Ascending aorta (tissue), 2 donors: ENCODE data around the gene SETBP1. TPM values are rescaled to one million over a fixed set of nuclear protein-coding genes. Genes with fewer than 3 reads are reported as not detected.
A peak's percentile ranks its signal among the peaks of the same experiment; 100 is the strongest.

Experiments
- DNase-seq, 2 donors: peaks; one replicate each; pipeline ENCODE4 v3.0.0-alpha.2; 2019; ENCODE audit warnings: low spot score in 2 of 2
- H3K27ac ChIP-seq, 2 donors: fragments of 200-600 bp; sonication (generic); one replicate each; pipeline ENCODE4 v1.5.1; 2016 to 2017; ENCODE audit warnings: mild to moderate bottlenecking in 1 of 2
- H3K27me3 ChIP-seq: fragments of 200-600 bp; sonication (generic); one replicate; pipeline ENCODE4 v1.5.1; 2017
- H3K36me3 ChIP-seq, 2 donors: fragments of 200-600 bp; sonication (generic); one replicate each; pipeline ENCODE4 v1.5.1; 2016
- H3K4me1 ChIP-seq, 2 donors: fragments of 200-600 bp; sonication (generic); one replicate each; pipeline ENCODE4 v1.5.1; 2016 to 2017; ENCODE audit warnings: mild to moderate bottlenecking in 1 of 2
- H3K4me3 ChIP-seq, 2 donors: fragments of 200-600 bp; sonication (generic); one replicate each; pipeline ENCODE4 v1.5.1; 2016 to 2017; ENCODE audit warnings: mild to moderate bottlenecking in 1 of 2
- H3K9me3 ChIP-seq, 2 donors: fragments of 200-600 bp; sonication (generic); one replicate each; pipeline ENCODE4 v1.5.1; 2016
- intact Hi-C: fragments of 100-400 bp; cut with DNase I; formaldehyde crosslinking; loops from one replicate; pipeline ENCODE4 v1.15.1; 2023
- total RNA-seq: library from RNA; depleted of rRNA; stranded (reverse); fragments of >200 nt; gene quantifications from one replicate; pipeline ENCODE4 v1.1.0, GENCODE V29; 2016
- TF ChIP-seq, protein P1 (sequence below), 3 experiments: fragments of 200-600 bp in 2 of 3; fragments of 450-650 bp in 1 of 3; sonication (generic) in 2 of 3; IDR thresholded peaks; one replicate each; pipeline ENCODE4 v1.5.1; 2016 to 2019; ENCODE audit warnings: antibody characterized with exemption in 3 of 3, mild to moderate bottlenecking in 1 of 3, moderate library complexity in 1 of 3

SETBP1 gene
- total RNA-seq, 1 donor from 2014 or later = 23.5 TPM

DNA sequence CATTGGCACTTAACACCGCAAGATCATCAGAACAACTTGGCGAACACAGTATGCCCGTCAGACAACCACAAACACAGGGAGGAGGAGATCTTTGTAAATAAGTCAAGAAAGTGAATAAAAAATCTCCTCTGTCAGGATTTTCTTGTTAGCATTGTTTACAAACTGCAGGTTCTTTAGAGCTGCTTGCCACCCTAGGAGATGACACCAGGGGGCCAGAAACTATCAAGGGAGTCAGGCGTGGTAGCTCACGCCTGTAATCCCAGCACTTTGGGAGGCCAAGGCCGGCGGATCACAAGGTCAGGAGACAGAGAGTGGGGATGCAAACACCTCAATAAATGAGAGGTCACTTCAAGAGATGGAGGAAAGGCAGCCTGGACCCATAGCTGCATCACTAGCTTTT lies 428.1 kb downstream of the SETBP1 start:
- Histone ChIP-seq H3K4me1 (no peaks in the 10 kb centered on the region), H3K27ac (no peak overlapping the region), H3K36me3 (no peaks in the 10 kb centered on the region), H3K4me3 (no peak overlapping the region), H3K9me3 (no peaks in the 10 kb centered on the region), H3K27me3 (no peaks in the 10 kb centered on the region)
- TF ChIP-seq, protein P1, sequence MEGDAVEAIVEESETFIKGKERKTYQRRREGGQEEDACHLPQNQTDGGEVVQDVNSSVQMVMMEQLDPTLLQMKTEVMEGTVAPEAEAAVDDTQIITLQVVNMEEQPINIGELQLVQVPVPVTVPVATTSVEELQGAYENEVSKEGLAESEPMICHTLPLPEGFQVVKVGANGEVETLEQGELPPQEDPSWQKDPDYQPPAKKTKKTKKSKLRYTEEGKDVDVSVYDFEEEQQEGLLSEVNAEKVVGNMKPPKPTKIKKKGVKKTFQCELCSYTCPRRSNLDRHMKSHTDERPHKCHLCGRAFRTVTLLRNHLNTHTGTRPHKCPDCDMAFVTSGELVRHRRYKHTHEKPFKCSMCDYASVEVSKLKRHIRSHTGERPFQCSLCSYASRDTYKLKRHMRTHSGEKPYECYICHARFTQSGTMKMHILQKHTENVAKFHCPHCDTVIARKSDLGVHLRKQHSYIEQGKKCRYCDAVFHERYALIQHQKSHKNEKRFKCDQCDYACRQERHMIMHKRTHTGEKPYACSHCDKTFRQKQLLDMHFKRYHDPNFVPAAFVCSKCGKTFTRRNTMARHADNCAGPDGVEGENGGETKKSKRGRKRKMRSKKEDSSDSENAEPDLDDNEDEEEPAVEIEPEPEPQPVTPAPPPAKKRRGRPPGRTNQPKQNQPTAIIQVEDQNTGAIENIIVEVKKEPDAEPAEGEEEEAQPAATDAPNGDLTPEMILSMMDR (IDR thresholded peaks at IDR 0.05) = no peak
- DNase-seq = no peak
- intact Hi-C loops = no loop called here

DNA sequence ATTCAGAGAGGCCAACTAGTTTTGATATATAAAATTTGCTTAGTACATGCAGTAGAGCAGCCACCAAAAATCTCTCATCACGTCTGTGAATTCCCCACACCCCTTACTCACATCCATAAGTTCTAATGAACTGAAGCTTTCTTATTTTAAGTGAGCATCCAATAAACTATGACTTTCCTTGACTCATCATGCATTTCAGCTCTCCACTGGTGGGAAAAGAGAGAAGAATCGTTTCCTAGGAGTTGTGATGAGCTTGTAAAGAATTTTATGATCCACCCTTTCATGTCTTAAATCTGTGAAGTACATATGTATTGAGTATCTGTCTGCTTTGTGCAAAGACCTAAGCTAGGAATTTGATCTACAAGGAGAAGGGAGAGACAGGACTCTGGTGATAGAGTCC lies 428.6 kb downstream of the SETBP1 start:
- DNase-seq = no peak
- H3K27ac ChIP-seq = no peak overlapping the region
- H3K4me3 ChIP-seq = no peak overlapping the region
- TF ChIP-seq, protein P1 (IDR thresholded peaks at IDR 0.05) = no peak
- H3K27me3 ChIP-seq = no peaks in the 10 kb centered on the region
- no peaks in the 10 kb centered on the region for H3K4me1 ChIP-seq
- intact Hi-C loops = no loop called here
- H3K9me3 ChIP-seq = no peaks in the 10 kb centered on the region
- H3K36me3 ChIP-seq = no peaks in the 10 kb centered on the region

DNA sequence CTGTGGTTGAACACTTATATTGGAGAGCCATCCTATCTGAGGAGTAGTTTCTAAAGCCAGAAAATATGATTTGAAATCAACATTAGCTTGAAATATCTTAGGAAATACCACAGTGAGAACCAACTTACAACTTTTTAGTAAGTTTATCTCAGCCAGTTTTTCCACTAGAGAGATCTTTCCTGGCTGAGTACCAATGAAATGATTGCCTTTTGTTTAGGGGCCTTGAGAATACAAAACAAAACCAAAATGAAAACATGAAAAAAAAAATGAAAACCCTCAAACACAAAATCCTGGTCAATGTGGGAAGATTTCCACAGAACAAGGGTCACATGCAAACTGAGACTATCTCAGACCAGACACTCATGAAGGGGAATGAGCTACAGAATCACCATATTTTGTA lies 429.0 kb downstream of the SETBP1 start:
- Histone ChIP-seq H3K36me3 (no peaks in the 10 kb centered on the region), H3K4me1 (no peaks in the 10 kb centered on the region), H3K9me3 (no peaks in the 10 kb centered on the region), H3K27ac (no peak overlapping the region), H3K4me3 (no peak overlapping the region), H3K27me3 (no peaks in the 10 kb centered on the region)
- intact Hi-C loops = no loop called here
- no peak for DNase-seq
- TF ChIP-seq, protein P1 (IDR thresholded peaks at IDR 0.05) = no peak

DNA sequence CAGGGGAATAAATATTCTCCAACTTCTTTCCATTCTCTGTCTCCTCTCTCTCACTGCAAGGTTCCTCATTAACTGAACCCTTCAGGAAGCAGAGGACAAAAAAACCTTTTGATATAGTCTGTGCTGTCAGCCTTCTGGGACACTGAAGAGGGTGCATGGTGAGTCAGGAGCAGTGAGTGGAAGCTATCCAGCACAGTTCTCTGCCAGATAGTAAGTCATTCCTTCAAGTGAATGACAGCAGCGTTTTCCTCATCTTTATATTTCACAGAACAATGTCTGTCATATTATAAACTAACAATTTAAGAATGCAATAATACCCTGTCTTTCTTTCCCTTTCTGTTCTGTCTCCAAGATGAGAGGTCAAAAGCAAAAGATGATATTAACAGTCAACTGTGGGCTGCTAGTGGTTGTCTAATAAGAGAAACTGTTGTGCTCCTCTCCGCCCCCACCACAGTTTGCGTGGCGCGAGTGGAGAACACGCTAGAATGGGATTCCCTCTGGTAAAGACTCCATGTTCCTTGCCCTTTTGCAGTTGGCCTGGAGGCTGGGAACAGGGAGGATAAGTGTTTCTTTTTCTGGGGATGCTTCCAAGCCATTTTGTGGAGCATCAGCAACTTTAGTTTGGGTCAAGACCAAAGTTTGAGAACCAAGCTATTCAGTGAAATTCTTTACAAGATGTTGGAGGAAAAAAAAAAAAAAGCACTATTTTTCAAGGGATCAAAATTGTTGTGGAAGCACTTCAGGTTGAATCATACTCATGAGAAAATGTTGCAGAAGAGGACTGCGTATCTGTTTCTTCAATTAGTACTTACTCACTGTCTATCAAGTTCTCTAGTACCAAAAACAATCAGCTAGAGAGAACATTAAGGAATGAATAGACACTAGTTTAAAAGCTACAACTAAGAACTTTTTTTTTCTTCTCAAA lies 430.2 kb downstream of the SETBP1 start:
- H3K4me1 ChIP-seq = no peaks in the 10 kb centered on the region
- DNase-seq = peak in 1 of 2 donors; percentile 65
- no peak overlapping the region for H3K27ac ChIP-seq
- H3K9me3 ChIP-seq = no peaks in the 10 kb centered on the region
- no peak overlapping the region for H3K4me3 ChIP-seq
- H3K36me3 ChIP-seq = no peaks in the 10 kb centered on the region
- no peaks in the 10 kb centered on the region for H3K27me3 ChIP-seq
- intact Hi-C loops = no loop called here
- TF ChIP-seq, protein P1 (IDR thresholded peaks at IDR 0.05) = no peak

DNA sequence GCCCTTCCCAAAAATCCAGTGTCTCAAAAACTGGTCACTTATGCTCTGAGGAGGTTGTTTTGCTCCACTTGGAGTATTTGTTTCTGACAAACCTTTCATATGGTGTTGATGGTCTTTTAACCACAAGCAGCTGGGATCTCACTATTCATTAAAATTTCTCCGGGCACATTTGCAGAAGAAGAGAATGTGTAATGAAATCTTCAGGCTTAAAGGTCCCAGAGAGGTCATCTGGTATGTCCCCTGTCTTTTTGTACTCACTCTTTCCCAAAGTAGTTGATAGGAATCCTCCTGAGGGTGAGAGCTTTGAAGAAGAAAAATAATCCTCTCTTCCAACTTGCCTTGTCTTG lies 430.8 kb downstream of the SETBP1 start:
- H3K27me3 ChIP-seq = no peaks in the 10 kb centered on the region
- H3K4me1 ChIP-seq = no peaks in the 10 kb centered on the region
- intact Hi-C loops = no loop called here
- no peaks in the 10 kb centered on the region for H3K36me3 ChIP-seq
- no peaks in the 10 kb centered on the region for H3K9me3 ChIP-seq
- TF ChIP-seq, protein P1 (IDR thresholded peaks at IDR 0.05) = no peak
- no peak for DNase-seq
- no peak overlapping the region for H3K27ac ChIP-seq
- H3K4me3 ChIP-seq = no peak overlapping the region
